K562 (cell line): ENCODE measurements around the gene SMARCD2. TPM values are rescaled to one million over a fixed set of nuclear protein-coding genes. Genes with fewer than 3 reads are reported as not detected.

Source experiments
- TEAD4 ChIP-seq, 2 experiments: sonication (generic) in 1 of 2; formaldehyde crosslinking in 1 of 2; IDR thresholded peaks; 2 replicates each; pipeline versions ENCODE4 v1.6.1 to v1.8.0; 2012 to 2022; ENCODE audit warnings: borderline replicate concordance in 1 of 2, inconsistent platforms in 1 of 2, low read length in 1 of 2, mild to moderate bottlenecking in 1 of 2, missing genetic modification reagents in 1 of 2
- ZNF134 ChIP-seq: fragments of 250-450 bp; sonication (Bioruptor Pico); conservative IDR thresholded peaks from 2 replicates; pipeline ENCODE4 v1.4.0; 2020
- ZSCAN32 ChIP-seq: fragments of 450-650 bp; formaldehyde crosslinking; IDR thresholded peaks from 2 replicates; pipeline ENCODE4 v1.4.0; 2020; ENCODE audit warnings: mild to moderate bottlenecking, moderate library complexity
- polyA plus RNA-seq, 8 experiments: library from polyadenylated mRNA; depleted of rRNA in 4 of 8; stranded (reverse) in 5 of 8; unstranded in 3 of 8; fragments of >200 nt; fragmentation: Nextera tagmentation in 2 of 8; fragmentation: Illumina TruSeq in 1 of 8; extraction: Ambion mirVana in 2 of 8; extraction: Trizol in 1 of 8; gene quantifications; 2 replicates each; pipeline versions ENCODE4 v1.2.1 to v1.2.3, GENCODE V29; 2011 to 2014; ENCODE audit warnings: inconsistent platforms in 1 of 8, missing spikeins in 1 of 8
- total RNA-seq, 7 experiments: library from RNA; depleted of rRNA in 6 of 7; stranded (reverse); fragments of >200 nt in 6 of 7; fragmentation: Illumina TruSeq in 2 of 7; extraction: Trizol in 2 of 7; gene quantifications; 2 replicates each; pipeline versions ENCODE4 v1.2.1 to v1.2.3, GENCODE V29; 2011 to 2021; ENCODE audit warnings: low replicate concordance in 1 of 7
- TF ChIP-seq, protein P1 (sequence below): fragments of 150-350 bp; conservative IDR thresholded peaks from 2 replicates; pipeline ENCODE4 v1.6.1; 2014; ENCODE audit warnings: low read length
- TF ChIP-seq, protein P2 (sequence below): fragments of 450-650 bp; IDR thresholded peaks from 2 replicates; pipeline ENCODE4 v1.6.1; 2017; ENCODE audit warnings: antibody characterized with exemption, mild to moderate bottlenecking

The SMARCD2 gene
- total and polyA plus RNA-seq, 9 of the 15 experiments (the other 6 are each of a cell fraction or from before 2014, with no cell fraction given), result 1.7 to 114 (median 90.3) TPM

GRCh38 chr17:63843910-63844677 is 1.6 kb upstream of the SMARCD2 start (continued):
- TF ChIP-seq, protein P1, sequence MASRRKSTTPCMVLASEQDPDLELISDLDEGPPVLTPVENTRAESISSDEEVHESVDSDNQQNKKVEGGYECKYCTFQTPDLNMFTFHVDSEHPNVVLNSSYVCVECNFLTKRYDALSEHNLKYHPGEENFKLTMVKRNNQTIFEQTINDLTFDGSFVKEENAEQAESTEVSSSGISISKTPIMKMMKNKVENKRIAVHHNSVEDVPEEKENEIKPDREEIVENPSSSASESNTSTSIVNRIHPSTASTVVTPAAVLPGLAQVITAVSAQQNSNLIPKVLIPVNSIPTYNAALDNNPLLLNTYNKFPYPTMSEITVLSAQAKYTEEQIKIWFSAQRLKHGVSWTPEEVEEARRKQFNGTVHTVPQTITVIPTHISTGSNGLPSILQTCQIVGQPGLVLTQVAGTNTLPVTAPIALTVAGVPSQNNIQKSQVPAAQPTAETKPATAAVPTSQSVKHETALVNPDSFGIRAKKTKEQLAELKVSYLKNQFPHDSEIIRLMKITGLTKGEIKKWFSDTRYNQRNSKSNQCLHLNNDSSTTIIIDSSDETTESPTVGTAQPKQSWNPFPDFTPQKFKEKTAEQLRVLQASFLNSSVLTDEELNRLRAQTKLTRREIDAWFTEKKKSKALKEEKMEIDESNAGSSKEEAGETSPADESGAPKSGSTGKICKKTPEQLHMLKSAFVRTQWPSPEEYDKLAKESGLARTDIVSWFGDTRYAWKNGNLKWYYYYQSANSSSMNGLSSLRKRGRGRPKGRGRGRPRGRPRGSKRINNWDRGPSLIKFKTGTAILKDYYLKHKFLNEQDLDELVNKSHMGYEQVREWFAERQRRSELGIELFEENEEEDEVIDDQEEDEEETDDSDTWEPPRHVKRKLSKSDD, result no peak
- TF ChIP-seq TEAD4 (IDR thresholded peaks at IDR 0.05; ENCODE audit: low read length) (no peak), TEAD4 (CRISPR knock-in tag; IDR thresholded peaks at IDR 0.05; ENCODE audit: borderline replicate concordance) (no peak), ZNF134 (CRISPR knock-in tag) (no peak), ZSCAN32 (CRISPR knock-in tag) (no peak)
- TF ChIP-seq, protein P2, sequence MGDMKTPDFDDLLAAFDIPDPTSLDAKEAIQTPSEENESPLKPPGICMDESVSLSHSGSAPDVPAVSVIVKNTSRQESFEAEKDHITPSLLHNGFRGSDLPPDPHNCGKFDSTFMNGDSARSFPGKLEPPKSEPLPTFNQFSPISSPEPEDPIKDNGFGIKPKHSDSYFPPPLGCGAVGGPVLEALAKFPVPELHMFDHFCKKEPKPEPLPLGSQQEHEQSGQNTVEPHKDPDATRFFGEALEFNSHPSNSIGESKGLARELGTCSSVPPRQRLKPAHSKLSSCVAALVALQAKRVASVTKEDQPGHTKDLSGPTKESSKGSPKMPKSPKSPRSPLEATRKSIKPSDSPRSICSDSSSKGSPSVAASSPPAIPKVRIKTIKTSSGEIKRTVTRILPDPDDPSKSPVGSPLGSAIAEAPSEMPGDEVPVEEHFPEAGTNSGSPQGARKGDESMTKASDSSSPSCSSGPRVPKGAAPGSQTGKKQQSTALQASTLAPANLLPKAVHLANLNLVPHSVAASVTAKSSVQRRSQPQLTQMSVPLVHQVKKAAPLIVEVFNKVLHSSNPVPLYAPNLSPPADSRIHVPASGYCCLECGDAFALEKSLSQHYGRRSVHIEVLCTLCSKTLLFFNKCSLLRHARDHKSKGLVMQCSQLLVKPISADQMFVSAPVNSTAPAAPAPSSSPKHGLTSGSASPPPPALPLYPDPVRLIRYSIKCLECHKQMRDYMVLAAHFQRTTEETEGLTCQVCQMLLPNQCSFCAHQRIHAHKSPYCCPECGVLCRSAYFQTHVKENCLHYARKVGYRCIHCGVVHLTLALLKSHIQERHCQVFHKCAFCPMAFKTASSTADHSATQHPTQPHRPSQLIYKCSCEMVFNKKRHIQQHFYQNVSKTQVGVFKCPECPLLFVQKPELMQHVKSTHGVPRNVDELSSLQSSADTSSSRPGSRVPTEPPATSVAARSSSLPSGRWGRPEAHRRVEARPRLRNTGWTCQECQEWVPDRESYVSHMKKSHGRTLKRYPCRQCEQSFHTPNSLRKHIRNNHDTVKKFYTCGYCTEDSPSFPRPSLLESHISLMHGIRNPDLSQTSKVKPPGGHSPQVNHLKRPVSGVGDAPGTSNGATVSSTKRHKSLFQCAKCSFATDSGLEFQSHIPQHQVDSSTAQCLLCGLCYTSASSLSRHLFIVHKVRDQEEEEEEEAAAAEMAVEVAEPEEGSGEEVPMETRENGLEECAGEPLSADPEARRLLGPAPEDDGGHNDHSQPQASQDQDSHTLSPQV, result 0 out of 2 replicates have a peak, but pooled peaks have one; percentile 4
